NCI-H2081 treated with DMSO at 0.1 percent for 48 hours (cell line): ENCODE data around the gene SMARCB1.
"Not testable (repeated sequence)": the region's sequence is repeated elsewhere in the genome, so short reads cannot be mapped to it uniquely, and the experiment has no call there.

ENCODE experiments used
- DNase-seq: peaks from one replicate; lab custom pipeline; 2025; lab: John Stamatoyannopoulos, UW

Gene SMARCB1

DNA sequence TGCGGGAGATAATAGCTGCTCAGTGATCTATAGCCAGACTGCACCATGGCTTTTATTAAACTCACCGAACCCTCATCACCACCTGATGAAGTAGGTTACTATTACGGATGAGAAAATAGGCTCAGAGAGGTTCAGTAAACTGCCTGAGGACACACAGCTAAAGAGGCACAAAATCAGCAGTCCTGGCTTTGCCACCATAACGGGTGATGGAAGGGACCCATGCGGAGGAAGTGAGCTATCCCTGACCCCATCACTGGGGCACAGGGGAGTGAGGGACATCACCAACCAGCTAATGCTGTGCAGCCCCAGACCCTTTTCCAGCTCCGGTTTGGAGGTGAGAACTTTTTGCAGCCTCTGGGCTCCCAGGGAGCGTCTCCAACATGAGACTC, 59.3 kb downstream of the SMARCB1 start:
- DNase-seq = no peak

DNA sequence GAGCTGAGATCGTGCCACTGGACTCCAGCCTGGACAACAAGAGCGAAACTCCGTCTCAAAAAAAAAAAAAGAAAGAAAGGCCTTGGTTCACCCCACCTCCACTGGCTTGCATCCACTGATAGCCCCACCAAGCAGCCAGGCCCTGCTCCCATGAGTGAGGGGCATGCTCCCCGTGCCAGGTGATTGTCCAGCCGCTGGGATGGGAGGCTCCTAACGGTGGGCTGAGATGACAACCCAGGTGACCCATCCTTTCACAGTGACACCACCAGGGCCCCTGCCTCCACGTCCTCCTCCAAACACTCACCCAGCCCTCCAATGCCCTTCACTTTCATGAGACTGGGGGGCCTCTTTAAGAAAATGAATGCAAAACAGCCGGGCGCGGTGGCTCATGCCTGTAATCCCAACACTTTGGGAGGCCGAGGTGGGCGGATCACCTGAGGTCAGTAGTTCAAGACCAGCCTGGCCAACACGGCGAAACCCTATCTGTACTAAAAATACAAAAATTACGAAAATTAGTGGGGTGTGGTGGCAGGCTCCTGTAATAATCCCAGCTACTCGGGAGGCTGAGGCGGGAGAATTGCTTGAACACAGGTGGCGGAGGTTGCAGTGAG, 60.6 kb downstream of the SMARCB1 start:
- no peak for DNase-seq

DNA sequence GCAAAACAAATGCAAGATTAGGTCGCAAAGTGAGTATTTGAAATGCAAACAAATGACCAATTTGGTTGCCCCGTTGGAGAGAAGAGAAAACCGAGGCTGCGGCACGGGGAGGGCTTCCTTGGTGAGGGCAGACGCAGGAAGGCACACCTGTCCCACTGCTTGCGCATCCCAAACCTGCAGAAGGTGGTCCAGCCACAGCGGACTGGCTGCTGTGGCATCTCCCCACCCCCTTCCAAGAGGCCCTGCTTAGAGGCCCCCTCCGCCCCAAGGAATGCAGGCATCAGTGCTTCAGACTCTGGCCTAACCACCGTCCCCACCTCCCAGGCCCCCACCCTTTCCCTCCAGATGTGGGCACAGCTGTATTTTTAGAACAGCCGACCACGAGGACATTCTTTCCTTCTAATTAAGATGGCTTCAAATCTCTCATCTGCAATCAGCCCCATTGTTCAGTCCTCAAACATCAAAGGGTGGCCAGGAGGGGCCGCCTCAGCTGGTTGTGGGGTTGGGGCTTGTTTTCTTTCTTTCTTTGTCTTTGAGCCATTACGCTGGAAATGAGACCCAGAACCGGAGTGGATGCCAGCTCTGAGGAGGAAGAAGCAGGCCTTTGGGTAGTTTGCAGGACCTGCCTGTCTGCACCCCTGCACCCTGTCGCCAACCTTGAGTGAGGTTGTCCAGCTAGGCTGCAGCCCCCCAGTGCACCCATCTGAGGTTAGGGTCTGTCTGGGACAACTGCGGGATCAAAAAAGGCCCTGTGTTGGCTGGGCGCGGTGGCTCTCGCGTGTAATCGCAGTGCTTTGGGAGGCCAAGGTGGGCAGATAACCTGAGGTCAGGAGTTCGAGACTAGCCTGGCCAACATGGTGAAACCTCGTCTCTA, 61.5 kb downstream of the SMARCB1 start:
- DNase-seq = no peak

DNA sequence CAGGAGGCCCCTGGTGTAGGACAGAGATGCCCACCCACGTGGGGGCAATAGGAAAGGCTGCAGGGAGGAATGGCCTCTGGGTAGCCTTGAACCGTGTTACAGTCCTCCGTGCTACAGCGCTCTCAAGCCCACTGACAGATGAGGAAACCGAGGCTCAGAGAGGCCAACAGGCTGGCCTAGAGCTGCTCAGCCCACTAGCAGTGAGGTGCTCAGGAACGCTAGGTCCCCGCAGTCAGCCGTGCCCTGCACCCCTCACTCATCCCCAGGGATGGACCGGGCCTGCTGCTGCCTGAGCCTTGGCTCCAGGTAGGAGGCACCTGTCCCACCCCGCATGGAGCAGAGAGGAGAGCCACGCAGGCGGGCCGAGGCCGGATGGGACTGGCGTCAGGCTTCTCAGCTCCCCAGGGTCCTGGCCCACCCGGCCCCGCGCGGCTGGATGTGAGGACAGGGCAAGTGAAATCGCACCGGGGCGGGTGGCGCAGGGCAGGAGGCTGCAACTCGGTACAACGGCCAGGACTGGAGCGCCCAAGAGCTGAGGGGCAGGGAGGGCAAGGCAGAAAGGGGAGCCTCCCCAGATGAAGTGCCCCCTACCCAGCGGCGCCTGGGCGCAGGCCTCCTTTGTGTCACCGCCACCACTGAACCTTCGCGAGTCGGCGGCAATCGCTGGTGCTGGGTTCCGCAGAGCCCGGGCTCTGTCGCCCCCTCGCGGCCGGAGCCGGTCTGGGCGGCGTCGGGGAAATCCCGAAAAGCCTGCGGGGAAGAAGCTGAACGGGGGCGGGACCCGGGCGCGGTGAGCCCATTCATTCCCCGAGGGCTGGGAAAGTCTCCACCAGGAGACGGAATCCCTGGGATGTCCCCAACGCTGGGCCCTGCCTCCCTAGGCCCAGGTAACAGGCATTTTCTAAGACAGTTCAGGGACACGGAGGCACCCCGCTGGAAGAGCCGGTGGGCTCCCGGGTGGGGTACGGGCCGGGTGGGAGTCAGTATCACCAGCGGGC, 62.5 kb downstream of the SMARCB1 start:
- peak; percentile 39 for DNase-seq

DNA sequence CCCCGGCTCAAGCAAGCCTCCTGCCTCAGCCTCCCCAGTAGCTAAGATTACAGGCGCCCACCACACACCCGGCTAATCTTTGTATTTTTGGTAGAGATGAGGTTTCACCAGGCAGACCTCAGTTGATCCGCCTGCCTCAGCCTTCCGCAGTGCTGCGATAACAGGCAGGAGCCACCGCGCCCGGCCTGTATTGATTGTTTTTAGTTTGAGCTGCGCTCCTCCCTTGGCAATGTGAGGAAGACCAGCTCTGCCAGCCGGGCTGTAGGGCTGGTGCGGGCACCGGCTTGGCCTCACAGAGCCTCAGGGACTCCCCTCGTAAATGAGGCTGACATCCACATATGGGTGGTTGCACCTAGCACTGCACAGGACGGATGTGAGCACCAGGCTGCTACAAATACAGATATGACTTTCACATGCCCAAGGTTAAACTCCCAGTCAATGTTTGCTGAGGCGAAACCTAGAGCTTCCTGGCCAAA, 63.4 kb downstream of the SMARCB1 start:
- DNase-seq = no peak

DNA sequence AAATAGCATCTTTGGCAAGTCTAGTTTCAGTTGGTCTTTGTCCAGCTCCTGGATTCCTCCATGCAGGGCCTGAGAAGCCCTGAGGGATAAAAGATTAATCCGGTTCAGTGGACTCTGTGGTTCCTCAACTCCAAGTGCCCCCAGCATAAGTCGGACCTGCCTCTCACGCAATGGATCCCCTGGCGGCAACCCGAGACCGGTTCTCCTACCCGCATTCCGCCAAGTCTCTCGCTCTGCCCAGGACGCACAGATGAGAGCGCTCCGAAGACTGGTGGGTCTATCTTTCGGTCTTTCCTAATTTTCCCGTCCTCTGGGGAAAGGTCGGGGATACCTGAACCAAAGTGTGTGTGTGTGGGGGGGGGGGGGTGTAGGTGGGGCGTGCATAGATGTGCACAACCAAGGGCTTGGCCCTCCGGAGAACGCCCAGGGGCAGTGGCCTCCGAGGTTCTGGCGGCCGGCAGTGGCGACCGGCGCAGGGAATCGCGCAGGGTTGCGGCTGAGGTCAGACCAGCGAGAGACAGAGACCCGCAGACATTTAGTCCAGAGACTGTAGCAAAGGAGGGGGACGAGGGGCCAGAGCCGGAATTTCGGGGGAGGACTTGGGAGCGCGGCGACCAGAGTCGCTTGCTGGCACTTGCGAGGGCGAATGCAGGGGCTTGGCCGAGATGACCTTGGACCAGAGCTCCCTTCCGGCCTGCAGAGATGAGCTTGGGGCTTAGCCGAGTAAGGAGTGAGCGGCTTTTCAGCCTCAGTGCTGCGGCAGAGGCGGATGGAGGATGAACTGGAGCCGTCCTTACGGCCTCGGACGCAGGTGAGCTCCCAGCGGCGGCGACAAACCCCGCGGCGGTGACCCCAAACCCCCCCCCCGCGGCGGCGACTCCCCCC, 70.2 kb downstream of the SMARCB1 start:
- no peak for DNase-seq

DNA sequence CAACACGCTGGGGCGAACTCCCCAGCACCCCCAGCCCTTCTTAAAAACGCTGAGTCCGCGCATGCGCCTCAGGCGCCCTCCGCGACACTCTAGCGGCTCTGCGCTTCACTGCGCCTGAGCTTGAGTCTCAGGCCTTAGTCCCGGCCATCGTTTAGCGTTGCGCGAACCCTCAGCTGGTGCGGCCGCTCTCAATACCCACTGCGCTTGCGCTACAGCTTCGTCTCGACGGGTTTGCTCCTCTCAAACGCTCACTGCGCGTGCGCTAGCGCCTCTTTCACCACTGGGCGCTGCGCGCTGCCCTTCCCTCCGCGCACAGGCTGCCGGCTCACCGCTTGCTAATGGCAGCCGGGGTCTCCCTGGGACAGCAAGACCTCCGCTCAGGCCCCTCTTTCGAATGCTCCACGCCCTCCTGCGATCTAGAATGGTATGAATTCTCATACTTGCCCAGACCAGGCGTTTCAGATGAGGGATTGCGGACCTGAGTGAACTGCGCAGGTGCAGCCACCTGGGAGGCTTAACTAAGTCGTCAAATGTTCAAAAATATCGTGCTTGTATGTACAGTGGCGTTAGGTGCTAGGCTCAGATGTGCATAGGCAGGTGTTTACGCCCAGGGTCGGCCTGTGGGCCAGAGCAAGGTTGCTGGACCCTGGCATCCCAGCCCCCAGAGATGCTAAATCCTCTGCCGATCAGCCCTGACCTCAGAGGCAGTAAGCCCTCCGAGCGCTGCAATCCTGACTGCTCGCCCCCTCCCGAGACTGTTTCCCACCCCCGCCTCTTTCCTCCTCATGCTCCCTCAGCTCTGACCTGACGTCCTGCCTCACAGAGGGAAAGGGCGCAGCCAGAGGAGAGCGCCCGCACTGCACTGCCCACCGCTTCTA, 71.1 kb downstream of the SMARCB1 start, which contains the start of gene SLC2A11:
TSS of gene SLC2A11 (plus strand) at position 270 of the 878 bp plus-strand sequence. CDS start at position 395, 125 bp downstream.
- DNase-seq = peak; percentile 73

DNA sequence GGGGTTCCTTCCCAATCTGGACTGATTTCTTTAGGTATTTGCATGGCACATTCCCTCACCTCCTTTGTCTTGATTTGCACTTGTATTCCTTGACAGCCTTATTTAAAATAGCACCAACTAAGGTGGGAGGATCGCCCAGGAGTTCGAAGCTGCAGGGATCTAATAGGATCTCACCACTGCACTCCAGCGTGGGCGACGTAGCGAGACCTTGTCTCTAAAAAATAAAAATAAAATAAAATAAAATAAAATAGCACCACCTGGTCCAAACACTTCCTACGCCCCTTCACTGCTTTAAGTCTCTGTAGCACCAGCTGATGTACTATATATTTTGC, 71.7 kb downstream of the SMARCB1 start:
- DNase-seq = no peak

DNA sequence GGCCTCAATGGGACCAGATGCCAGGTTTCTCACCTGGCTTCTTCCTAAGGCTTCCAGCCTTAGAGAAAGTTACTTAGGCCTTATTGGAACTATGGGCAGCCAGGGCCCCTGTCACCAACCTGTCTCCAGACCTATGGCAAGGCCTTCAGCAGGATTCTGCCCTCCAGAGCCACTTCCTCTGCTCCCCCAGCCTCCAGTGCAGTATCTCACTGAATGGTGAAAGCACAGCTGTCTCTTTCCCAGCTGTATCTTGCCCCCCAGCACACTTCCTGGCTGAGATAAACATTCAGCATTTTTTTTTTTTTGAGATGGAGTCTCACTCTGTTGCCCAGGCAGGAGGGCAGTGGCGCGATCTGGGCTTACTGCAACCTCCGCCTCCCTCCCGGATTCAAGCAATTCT, 72.4 kb downstream of the SMARCB1 start:
- DNase-seq = no peak

DNA sequence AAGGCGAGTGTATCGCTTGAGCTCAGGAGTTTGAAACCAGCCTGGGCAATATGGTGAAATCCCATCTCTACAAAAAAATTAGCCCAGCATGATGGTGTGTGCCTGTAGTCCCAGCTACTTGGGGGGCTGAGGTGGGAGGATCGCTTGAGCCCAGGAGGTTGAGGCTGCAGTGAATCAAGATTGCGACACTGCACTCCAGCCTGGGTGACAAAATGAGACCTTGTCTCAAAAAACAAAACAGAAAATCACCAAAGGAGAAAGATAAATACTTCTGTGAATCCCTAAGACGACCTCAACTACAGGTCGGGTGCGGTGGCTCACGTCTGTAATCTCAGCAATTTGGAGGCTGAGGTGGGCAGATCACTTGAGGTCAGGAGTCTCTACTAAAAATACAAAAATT, 73.4 kb downstream of the SMARCB1 start:
- DNase-seq = not testable (repeated sequence)

DNA sequence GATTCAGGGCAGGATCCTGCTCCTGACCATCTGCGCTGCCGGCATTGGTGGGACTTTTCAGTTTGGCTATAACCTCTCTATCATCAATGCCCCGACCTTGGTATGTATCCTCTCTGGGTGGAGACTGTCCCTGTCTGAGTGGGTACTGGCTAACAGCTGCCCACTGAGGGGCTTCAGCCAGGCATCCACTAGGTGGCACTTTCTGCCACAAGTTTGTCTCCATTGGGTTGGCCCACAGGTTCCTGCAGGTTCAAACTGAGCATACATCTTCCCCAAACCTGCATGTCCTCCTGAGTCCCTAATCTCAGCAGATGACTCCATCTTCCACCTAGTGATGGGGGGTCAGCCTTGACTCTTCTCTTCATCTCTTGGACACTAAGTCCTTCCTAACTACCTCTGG, 75.3 kb downstream of the SMARCB1 start:
- DNase-seq = peak; percentile 11

DNA sequence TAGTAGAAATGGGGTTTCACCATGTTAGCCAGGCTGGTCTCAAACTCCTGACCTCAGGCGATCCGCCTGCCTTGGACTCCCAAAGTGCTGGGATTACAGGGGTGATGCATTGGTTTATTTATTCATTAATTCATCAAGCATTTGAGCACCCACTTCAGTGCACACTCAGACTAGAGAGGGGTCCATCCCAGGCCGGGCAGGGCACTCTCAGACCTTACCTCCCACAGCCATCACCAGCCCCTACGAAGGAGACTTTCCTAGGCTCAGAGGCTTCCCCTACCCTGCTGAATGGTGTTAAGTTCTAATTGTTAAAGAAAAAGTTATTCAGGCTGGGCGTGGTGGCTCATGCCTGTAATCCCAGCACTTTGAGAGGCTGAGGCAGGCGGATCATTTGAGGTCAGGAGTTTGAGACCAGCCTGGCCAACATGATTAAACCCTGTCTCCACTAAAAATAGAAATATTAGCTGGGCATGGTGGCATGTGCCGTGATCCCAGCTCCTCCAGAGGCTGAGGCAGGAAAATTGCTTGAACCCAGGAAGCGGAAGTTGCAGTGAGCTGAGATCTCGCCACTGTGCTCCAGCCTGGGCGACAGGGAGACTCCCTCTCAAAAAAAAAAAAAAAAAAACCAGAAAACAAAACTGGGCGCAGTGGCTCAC, 77.9 kb downstream of the SMARCB1 start:
- not testable (repeated sequence) for DNase-seq

DNA sequence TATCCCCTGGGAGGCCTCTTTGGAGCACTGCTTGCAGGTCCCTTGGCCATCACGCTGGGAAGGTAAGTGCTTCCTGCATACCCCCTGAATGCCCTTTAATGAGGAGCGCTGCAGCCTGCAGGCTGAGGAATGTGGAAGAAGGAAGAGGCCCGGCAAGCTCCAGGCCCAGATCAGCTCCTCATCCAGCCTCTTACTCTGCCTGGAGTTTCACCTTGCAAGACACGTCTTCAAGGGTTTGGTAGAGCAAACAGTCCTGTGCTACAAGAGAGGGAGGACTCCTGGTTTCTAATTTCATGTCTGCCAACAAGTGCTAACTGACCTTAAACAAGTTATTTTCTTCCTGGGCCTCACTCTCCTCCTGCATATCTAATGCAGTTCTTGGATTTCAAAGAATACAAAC, 81.8 kb downstream of the SMARCB1 start:
- DNase-seq = no peak

DNA sequence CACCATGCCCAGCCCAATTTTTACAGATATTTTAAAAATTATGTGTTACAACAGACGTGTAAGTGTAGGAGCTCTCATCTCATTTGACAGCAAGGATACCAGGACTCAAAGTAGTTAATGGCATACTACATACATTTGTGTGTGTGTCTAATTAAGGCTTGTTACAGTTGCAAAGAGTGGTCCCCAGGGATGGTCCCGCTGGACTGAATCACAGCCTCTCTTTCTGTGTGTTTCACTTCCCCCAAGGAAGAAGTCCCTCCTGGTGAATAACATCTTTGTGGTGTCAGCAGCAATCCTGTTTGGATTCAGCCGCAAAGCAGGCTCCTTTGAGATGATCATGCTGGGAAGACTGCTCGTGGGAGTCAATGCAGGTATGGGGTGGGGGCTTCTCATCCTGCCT, 88.1 kb downstream of the SMARCB1 start:
- DNase-seq = no peak

DNA sequence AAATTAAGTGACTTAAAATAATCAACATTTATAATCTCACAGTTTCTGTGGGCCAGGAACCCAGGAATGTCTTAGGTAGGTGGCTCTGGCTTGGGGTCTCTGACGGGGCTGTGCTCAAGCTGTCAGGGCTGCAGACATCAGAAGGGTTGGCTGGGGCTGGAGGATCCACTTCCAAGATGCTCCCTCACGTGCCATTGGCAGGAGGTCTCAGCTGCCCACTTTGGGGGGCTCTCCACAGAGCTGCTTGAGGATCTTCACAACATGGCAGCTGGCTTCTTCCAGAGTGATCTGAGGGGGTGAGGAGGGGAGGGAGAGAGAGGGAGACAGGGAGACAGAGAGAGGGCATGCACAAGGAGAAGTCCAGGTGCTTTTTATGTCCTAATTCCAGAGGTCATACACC, 89.0 kb downstream of the SMARCB1 start:
- no peak for DNase-seq

DNA sequence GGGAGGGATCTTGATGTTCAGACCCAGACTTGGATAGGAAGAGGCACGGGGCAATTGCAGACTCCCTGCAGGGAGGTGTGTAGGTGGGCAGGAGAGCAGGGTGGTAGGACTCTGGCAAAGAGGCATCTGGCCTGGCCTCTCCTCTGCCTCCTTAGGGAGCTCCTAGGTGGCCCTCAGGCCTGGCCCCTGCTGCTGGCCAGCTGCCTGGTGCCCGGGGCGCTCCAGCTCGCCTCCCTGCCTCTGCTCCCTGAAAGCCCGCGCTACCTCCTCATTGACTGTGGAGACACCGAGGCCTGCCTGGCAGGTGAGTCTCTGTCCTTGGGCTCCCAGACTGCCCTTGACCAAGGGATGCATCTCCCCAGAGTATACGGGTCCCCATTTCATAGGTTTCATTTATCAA, 90.8 kb downstream of the SMARCB1 start:
- no peak for DNase-seq

DNA sequence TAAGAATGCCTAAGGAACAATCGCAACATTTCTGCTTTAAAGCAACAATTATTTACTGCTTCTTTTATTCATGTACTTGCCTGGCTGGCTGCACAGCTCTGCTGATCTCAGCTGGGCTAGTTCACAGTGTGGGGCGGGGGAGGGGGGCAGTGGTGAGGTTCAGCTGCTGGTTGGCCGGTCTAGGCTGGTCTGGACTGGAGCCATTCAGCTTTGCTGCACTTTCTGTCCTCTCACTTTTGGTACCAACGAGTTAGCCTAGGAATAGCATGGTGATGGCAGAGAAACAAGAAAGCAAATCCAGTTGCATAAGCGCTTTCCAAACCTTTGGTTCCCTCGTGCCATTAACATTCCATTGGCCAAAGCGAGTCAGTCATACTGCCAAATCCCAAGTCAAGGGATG, 91.5 kb downstream of the SMARCB1 start:
- DNase-seq = no peak

DNA sequence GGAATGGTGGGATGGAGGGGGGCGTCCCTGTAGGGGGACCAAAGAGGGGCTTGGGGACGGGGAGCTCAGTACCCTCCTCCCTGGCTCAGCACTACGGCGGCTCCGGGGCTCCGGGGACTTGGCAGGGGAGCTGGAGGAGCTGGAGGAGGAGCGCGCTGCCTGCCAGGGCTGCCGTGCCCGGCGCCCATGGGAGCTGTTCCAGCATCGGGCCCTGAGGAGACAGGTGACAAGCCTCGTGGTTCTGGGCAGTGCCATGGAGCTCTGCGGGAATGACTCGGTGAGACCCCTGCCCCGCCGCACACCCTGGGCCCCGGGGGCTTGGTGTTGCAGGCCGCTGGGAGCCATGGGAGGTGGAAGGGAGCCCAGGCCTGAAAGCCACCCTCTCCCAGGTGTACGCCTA, 95.6 kb downstream of the SMARCB1 start:
- DNase-seq = no peak

DNA sequence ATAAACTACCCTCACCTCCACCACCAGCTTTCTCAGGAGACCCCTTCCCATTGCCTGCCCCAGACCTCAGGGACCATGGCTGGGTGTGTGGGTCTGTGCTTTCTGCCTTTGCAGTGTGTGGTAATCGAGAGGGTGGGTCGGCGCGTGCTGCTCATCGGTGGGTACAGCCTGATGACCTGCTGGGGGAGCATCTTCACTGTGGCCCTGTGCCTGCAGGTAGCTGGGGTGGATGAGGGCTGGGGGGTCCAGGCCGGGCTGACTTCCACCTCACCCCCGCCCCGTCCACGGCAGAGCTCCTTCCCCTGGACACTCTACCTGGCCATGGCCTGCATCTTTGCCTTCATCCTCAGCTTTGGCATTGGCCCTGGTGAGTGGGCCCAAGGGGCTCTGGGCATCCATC, 96.9 kb downstream of the SMARCB1 start:
- DNase-seq = no peak

DNA sequence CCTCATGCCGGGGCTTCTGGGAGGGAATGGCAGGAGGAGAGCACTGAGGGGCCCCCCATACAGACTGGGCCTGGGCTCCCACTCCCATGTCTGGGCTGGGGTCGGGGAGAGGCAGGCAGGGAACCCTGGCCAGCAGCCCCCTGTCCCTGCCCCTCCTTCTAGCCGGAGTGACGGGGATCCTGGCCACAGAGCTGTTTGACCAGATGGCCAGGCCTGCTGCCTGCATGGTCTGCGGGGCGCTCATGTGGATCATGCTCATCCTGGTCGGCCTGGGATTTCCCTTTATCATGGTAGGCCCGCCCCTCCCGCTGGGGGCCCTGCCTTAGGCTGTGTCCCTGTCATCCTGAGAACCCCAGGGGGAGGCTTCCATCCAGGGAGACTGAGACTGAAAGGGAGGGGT, 97.4 kb downstream of the SMARCB1 start:
- no peak for DNase-seq
